ENCODE data around the gene ZYG11A.

GRCh38 chr1:52928015-52928404 lies 85.5 kb downstream of the ZYG11A start:
- TF ChIP-seq CTCF (IDR thresholded peaks at IDR 0.05; ENCODE audit: insufficient read depth, low read depth, low read length) (no peak), EZH2 (IDR thresholded peaks at IDR 0.05; ENCODE audit: insufficient read depth, low read length) (no peak)

Data from astrocyte (in vitro differentiated cells and primary cell).